Endothelial cell of umbilical vein (primary cell): ENCODE data around the gene CANT1.

Experiments
- CTCF ChIP-seq, 2 donors: IDR thresholded peaks; 1 replicate in 1 of 2; 2 replicates in 1 of 2; pipeline ENCODE4 v1.5.1; 2011; ENCODE audit warnings: low read length in 2 of 2, mild to moderate bottlenecking in 2 of 2, moderate library complexity in 2 of 2, control low read depth in 1 of 2, inconsistent platforms in 1 of 2, low read depth in 1 of 2; ENCODE audit not compliant: insufficient read depth in 1 of 2; ENCODE audit errors: extremely low read depth in 1 of 2
- EZH2 ChIP-seq: IDR thresholded peaks from 2 replicates; pipeline ENCODE4 v1.6.1; 2012; ENCODE audit warnings: borderline replicate concordance, low read depth, mild to moderate bottlenecking, moderate library complexity, low read length, inconsistent platforms; ENCODE audit not compliant: severe bottlenecking
- GATA2 ChIP-seq: IDR thresholded peaks from 2 replicates; pipeline ENCODE4 v1.7.0; 2011; ENCODE audit warnings: low read depth, mild to moderate bottlenecking, moderate library complexity, mixed read lengths, low read length; ENCODE audit not compliant: insufficient read length, insufficient read depth
- JUN ChIP-seq: IDR thresholded peaks from 2 replicates; pipeline ENCODE4 v1.6.1; 2011; ENCODE audit warnings: borderline replicate concordance, low read depth; ENCODE audit not compliant: insufficient read length, insufficient read depth
- POLR2A ChIP-seq: IDR thresholded peaks from 2 replicates; pipeline ENCODE4 v1.6.1; 2012; ENCODE audit warnings: low read depth, mild to moderate bottlenecking, control low read depth, low read length

- TF ChIP-seq CTCF (IDR thresholded peaks at IDR 0.05; ENCODE audit: extremely low read depth in 1 of 2, insufficient read depth in 1 of 2, low read depth in 1 of 2, low read length in 2 of 2) (no peak), EZH2 (no peak), JUN (no peak), GATA2 (no peak), POLR2A (no peak)
Measured at GRCh38 chr17:79018370-79018695, 8.8 kb upstream of the CANT1 start.
